Endothelial cell (in vitro differentiated cells): ENCODE results near the gene HHATL. TPM values are rescaled to one million over a fixed set of nuclear protein-coding genes. Genes with fewer than 3 reads are reported as not detected.

Source experiments
- DNase-seq: peaks from one replicate; pipeline ENCODE4 v3.0.0; 2021; ENCODE audit warnings: low spot score
- H3K27ac Mint-ChIP-seq: one replicate; pipeline ENCODE4 v1.8.0; 2021; ENCODE audit warnings: mixed read lengths, inconsistent platforms; ENCODE audit not compliant: unreplicated experiment
- H3K27me3 Mint-ChIP-seq: one replicate; pipeline ENCODE4 v1.8.0; 2021; ENCODE audit warnings: mild to moderate bottlenecking, moderate library complexity, mixed read lengths, inconsistent platforms; ENCODE audit not compliant: unreplicated experiment
- H3K36me3 Mint-ChIP-seq: one replicate; pipeline ENCODE4 v1.8.0; 2021; ENCODE audit warnings: mild to moderate bottlenecking, low read depth, mixed read lengths, inconsistent platforms; ENCODE audit not compliant: unreplicated experiment
- H3K4me1 Mint-ChIP-seq: one replicate; pipeline ENCODE4 v1.8.0; 2021; ENCODE audit warnings: mild to moderate bottlenecking, mixed read lengths, inconsistent platforms; ENCODE audit not compliant: unreplicated experiment
- H3K4me3 Mint-ChIP-seq: one replicate; pipeline ENCODE4 v1.8.0; 2021; ENCODE audit warnings: mild to moderate bottlenecking, mixed read lengths, inconsistent platforms; ENCODE audit not compliant: unreplicated experiment
- H3K9me3 Mint-ChIP-seq: one replicate; pipeline ENCODE4 v1.8.0; 2021; ENCODE audit warnings: mixed read lengths, inconsistent platforms; ENCODE audit not compliant: unreplicated experiment
- total RNA-seq: library from RNA; stranded (reverse); fragmentation: NEBNext Ultra II Directional; extraction: Animal tissue kit (Norgen Biotek cat#: 25700); gene quantifications from one replicate; pipeline ENCODE4 v1.2.1, GENCODE V29; 2021; ENCODE audit not compliant: unreplicated experiment
- TF ChIP-seq, protein P1 (sequence below): fragments of 200-600 bp; sonication (generic); IDR thresholded peaks from one replicate; pipeline ENCODE4 v1.5.0; 2021; ENCODE audit warnings: antibody characterized with exemption; ENCODE audit not compliant: unreplicated experiment

Gene HHATL
- total RNA-seq, 1 donor from 2014 or later, result not detected

DNA sequence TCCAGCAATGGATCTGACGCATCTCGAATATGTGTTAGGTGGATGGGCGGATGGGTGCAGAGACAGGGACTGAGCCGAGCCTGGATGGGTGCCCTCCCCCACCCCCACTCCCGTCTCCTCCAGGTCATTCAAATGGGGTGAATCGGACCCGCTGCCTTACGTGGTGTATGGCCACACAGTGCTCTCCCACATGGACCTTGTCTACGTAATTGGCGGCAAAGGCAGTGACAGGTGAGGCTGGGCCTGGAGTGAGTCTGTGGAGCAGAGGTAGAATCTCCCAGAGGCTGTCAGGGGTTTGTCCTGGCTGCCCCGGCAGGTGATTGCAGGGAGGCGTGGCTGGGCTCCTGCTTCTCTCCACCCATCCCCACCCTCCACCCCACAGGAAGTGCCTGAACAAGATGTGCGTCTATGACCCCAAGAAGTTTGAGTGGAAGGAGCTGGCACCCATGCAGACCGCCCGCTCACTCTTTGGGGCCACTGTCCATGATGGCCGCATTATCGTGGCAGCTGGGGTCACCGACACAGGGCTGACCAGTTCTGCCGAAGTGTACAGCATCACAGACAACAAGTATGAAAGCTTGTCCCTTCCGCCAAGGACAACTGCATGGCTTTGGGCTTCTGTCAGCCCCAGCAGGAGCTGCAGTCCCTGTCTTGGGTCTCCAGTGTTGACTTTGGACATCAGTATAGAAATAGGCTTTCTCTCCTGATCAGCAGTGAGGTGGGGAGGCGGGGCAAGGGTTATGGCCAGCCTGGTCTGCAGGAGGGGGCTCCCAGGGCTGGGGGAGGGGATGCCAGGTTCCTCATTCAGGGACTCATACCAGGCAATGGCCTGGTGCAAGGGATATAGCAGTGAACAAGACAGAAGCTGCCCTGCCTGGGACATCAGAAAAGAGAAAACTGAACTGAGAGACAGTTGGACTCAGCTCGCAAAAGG, 13.8 kb downstream of the HHATL start:
- no peaks in the 10 kb centered on the region for H3K9me3 Mint-ChIP-seq
- no peak overlapping the region for H3K27ac Mint-ChIP-seq
- H3K27me3 Mint-ChIP-seq, result peaks cover 9% of the 10 kb centered on the region
- H3K4me3 Mint-ChIP-seq, result no peak overlapping the region
- TF ChIP-seq, protein P1, sequence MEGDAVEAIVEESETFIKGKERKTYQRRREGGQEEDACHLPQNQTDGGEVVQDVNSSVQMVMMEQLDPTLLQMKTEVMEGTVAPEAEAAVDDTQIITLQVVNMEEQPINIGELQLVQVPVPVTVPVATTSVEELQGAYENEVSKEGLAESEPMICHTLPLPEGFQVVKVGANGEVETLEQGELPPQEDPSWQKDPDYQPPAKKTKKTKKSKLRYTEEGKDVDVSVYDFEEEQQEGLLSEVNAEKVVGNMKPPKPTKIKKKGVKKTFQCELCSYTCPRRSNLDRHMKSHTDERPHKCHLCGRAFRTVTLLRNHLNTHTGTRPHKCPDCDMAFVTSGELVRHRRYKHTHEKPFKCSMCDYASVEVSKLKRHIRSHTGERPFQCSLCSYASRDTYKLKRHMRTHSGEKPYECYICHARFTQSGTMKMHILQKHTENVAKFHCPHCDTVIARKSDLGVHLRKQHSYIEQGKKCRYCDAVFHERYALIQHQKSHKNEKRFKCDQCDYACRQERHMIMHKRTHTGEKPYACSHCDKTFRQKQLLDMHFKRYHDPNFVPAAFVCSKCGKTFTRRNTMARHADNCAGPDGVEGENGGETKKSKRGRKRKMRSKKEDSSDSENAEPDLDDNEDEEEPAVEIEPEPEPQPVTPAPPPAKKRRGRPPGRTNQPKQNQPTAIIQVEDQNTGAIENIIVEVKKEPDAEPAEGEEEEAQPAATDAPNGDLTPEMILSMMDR, result no peak
- H3K4me1 Mint-ChIP-seq, result no peaks in the 10 kb centered on the region
- H3K36me3 Mint-ChIP-seq, result no peaks in the 10 kb centered on the region
- DNase-seq, result no peak

DNA sequence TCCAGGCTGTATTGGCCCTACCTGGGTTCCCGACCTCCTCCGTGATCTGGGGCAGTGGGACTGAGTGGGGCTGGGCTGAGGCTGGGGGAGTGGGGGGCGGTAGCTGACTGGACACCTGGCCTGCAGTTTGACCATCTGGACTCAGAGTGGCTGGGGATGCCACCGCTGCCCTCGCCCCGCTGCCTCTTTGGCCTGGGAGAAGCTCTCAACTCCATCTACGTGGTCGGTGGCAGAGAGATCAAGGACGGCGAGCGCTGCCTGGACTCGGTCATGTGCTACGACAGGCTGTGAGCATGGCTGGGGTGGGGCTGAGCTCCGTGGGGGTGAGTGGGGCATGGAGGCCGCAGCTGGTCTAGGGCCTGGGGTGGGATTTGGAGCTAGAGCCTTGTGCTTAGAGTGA, 14.6 kb downstream of the HHATL start:
- Mint-ChIP-seq H3K9me3 (no peaks in the 10 kb centered on the region), H3K27ac (no peak overlapping the region), H3K36me3 (no peaks in the 10 kb centered on the region), H3K4me3 (no peak overlapping the region), H3K27me3 (peaks cover 9% of the 10 kb centered on the region), H3K4me1 (no peaks in the 10 kb centered on the region)
- DNase-seq, result no peak
- TF ChIP-seq, protein P1, result no peak

DNA sequence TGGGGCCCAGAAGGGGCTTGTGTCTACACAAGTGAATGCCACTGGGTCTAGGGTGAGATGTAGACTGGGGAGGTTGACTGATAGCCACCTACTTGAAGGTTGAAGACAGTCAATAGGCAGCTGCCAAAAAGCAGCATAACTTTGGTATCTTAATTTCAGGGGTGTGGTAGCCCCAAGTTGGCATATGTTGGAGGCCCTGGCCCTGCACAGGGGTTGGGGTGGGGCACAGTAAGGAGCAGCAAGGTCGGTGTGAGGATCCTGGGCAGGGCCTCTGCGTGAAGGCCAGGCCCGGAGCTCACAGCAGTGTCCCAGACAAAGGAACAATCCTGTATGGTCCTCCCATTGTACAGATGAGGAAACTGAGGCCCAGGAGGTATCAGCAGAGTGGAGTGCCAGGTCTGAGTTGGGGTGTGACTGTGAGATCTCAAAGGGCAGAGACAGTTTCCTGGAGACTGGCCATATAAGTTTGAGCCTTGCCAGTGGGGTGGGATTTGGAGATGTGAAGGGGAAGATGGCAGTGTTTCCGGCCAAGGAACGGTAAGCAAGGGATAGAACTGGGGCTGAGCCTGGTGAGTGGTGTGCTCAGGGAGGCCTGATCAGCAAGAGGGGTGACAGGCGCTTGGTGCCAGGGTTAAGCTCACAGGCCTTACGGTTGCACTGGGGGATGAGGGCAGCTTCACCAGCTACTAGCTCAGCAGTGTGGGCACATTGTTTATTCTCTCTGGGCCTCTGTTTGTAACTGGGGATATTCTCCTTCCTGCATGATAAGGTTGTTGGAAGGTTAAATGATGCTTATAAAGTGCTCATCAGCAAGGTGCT, 15.6 kb downstream of the HHATL start:
- H3K9me3 Mint-ChIP-seq, result no peaks in the 10 kb centered on the region
- H3K27me3 Mint-ChIP-seq, result peaks cover 9% of the 10 kb centered on the region
- H3K27ac Mint-ChIP-seq, result no peak overlapping the region
- H3K4me1 Mint-ChIP-seq, result no peaks in the 10 kb centered on the region
- TF ChIP-seq, protein P1, result no peak
- H3K4me3 Mint-ChIP-seq, result no peak overlapping the region
- DNase-seq, result no peak
- H3K36me3 Mint-ChIP-seq, result no peaks in the 10 kb centered on the region

DNA sequence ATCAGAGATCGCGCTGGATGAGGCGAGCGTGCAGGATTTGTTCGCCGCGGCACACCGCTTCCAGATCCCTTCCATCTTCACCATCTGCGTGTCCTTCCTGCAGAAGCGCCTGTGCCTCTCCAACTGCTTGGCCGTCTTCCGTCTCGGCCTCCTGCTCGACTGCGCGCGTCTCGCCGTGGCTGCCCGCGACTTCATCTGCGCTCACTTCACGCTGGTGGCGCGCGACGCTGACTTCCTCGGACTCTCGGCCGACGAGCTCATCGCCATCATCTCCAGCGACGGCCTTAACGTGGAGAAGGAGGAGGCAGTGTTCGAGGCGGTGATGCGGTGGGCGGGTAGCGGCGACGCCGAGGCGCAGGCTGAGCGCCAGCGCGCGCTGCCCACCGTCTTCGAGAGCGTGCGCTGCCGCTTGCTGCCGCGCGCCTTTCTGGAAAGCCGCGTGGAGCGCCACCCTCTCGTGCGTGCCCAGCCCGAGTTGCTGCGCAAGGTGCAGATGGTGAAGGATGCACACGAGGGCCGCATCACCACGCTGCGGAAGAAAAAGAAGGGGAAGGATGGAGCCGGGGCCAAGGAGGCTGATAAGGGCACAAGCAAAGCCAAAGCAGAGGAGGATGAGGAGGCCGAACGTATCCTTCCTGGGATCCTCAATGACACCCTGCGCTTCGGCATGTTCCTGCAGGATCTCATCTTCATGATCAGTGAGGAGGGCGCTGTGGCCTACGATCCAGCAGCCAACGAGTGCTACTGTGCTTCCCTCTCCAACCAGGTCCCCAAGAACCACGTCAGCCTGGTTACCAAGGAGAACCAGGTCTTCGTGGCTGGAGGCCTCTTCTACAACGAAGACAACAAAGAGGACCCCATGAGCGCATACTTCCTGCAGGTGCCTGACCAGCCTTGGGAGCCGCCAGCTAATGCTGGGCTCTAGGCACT, 16.4 kb downstream of the HHATL start:
- peaks cover 8% of the 10 kb centered on the region for H3K27me3 Mint-ChIP-seq
- TF ChIP-seq, protein P1, result no peak
- H3K27ac Mint-ChIP-seq, result no peak overlapping the region
- no peaks in the 10 kb centered on the region for H3K4me1 Mint-ChIP-seq
- no peak for DNase-seq
- H3K9me3 Mint-ChIP-seq, result no peaks in the 10 kb centered on the region
- no peak overlapping the region for H3K4me3 Mint-ChIP-seq
- H3K36me3 Mint-ChIP-seq, result no peaks in the 10 kb centered on the region
